Stimulated activated CD8-positive, alpha-beta memory T cell treated with anti-CD3 and anti-CD28 coated beads, Interleukin-4, amount 100 ng/mL, for 1 hour (primary cell): Measurements from ENCODE around the gene CHST11.

Experiments used
- DNase-seq, 2 donors: peaks; one replicate each; pipeline ENCODE4 v3.0.0-alpha.2; 2020; ENCODE audit warnings: low read depth in 2 of 2, low spot score in 1 of 2

The CHST11 gene

GRCh38 chr12:104502638-104503037, 45.9 kb downstream of the CHST11 start:
- no peak for DNase-seq

- no peak for DNase-seq
Observed at GRCh38 chr12:104503191-104503590, 46.4 kb downstream of the CHST11 start.

GRCh38 chr12:104504146-104504545, 47.4 kb downstream of the CHST11 start:
- no peak for DNase-seq

GRCh38 chr12:104505095-104505818, 48.5 kb downstream of the CHST11 start:
- no peak for DNase-seq

- DNase-seq = no peak
Observed at GRCh38 chr12:104506676-104507401, 50.1 kb downstream of the CHST11 start.

- DNase-seq = no peak
Observed at GRCh38 chr12:104507672-104508071, 50.9 kb downstream of the CHST11 start.

GRCh38 chr12:104508752-104509446, 52.2 kb downstream of the CHST11 start:
- no peak for DNase-seq

GRCh38 chr12:104510145-104510872, 53.6 kb downstream of the CHST11 start:
- no peak for DNase-seq

GRCh38 chr12:104510873-104511440, 54.2 kb downstream of the CHST11 start:
- no peak for DNase-seq

GRCh38 chr12:104513681-104514080, 56.9 kb downstream of the CHST11 start:
- no peak for DNase-seq

- DNase-seq = no peak
Observed at GRCh38 chr12:104514092-104514810, 57.5 kb downstream of the CHST11 start.

GRCh38 chr12:104515899-104516298, 59.2 kb downstream of the CHST11 start:
- DNase-seq = no peak

GRCh38 chr12:104516821-104517220, 60.1 kb downstream of the CHST11 start:
- DNase-seq = no peak

- DNase-seq = no peak
Observed at GRCh38 chr12:104517880-104518279, 61.1 kb downstream of the CHST11 start.

GRCh38 chr12:104519190-104520019, 62.7 kb downstream of the CHST11 start:
- peak in 1 of 2 donors; percentile 38 for DNase-seq

GRCh38 chr12:104520242-104520900, 63.6 kb downstream of the CHST11 start:
- DNase-seq = no peak

GRCh38 chr12:104521731-104522130, 65.0 kb downstream of the CHST11 start:
- DNase-seq = no peak

- no peak for DNase-seq
Observed at GRCh38 chr12:104522985-104523722, 66.4 kb downstream of the CHST11 start.
